Measurements from ENCODE around the gene IPPK.

The IPPK gene

DNA sequence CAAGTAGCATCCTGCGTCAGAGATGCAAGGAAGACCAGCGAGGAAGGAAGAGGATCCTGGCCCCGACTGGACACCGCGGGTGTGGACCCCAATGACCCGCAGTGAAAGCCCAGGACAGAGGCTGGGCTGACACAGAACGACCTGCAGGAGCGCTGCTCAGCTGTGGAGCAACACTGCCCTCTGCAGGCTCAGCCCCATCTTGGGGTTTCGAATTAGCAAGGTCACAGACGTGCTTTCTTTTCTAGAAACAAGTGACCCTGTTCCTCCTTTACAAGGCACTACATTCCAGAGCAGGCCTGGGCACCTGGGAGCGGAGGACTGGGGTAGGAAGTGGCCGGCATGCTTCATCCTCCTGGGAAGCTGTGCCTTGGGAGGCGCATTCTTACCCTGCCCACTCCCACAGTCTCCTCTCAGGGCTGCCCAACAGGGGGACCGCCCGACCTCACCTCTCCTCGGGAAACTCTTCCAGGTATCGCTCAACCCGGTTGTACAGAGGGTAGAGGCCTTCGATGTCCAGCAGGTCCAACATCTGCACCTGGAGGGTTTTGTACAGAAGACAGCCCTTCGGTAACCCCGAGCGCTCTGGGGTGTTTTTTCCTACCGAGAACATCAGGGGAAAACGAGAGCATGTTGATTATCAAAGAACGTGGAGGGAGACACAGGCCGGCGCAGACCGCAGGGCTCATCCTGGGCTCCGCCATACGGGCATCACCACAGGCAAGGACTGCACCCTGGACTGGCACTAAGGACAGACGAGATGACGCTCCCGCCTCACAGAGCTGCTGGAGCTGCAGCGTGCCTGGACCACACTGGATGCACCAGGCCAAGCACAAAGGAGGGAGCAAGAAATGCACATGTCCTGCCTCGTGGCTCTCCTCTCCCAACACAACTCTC, 35.0 kb downstream of the IPPK start:
- Histone ChIP-seq H3K4me3 (ENCODE audit: low read depth, low read length) (no peak overlapping the region), H3K4me1 (no peaks in the 10 kb centered on the region), H3K27me3 (ENCODE audit: control insufficient read depth, insufficient read depth, low read length) (no peaks in the 10 kb centered on the region), H3K79me2 (no peaks in the 10 kb centered on the region), H2AFZ (peak overlapping the region; percentile 22), H3K27ac (no peak overlapping the region), H3K9me3 (ENCODE audit: control insufficient read depth, low read length) (no peaks in the 10 kb centered on the region), H3K4me2 (ENCODE audit: low read length) (no peak overlapping the region), H3K36me3 (ENCODE audit: control insufficient read depth, insufficient read depth, low read length) (no peaks in the 10 kb centered on the region), H3K9ac (no peak overlapping the region)
- peak; percentile 67 for TF ChIP-seq CTCF (IDR thresholded peaks at IDR 0.05)

- Histone ChIP-seq H3K4me1 (no peaks in the 10 kb centered on the region), H3K9me3 (ENCODE audit: control insufficient read depth, low read length) (no peaks in the 10 kb centered on the region), H3K27ac (no peak overlapping the region), H2AFZ (no peak overlapping the region), H3K27me3 (ENCODE audit: control insufficient read depth, insufficient read depth, low read length) (no peaks in the 10 kb centered on the region), H3K4me3 (ENCODE audit: low read depth, low read length) (no peak overlapping the region), H3K4me2 (ENCODE audit: low read length) (no peak overlapping the region), H3K9ac (no peak overlapping the region), H3K79me2 (no peaks in the 10 kb centered on the region), H3K36me3 (ENCODE audit: control insufficient read depth, insufficient read depth, low read length) (no peaks in the 10 kb centered on the region)
- TF ChIP-seq CTCF (IDR thresholded peaks at IDR 0.05), result no peak
Measured at GRCh38 chr9:92633614-92634278, 36.2 kb downstream of the IPPK start.

DNA sequence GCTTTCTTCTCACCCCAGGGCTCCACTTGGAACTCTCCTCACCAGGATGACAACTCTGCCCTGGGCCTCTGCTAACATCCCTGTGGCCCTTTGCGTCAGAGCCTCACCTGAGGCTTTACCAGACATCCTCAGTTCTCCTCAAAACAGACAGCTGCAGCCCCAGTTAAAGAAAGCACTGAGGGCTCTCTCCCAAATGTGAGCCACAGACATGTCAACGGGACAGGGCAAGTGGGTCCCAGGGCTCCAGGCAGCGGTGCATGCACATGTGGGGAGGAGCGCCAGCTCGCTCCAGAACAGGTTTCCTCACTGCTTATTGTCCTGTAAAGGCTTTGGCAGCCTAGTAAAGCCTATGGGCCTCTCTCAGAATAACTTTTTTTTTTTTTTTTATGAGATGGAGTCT, 37.3 kb downstream of the IPPK start:
- no peak for TF ChIP-seq CTCF (IDR thresholded peaks at IDR 0.05)
- Histone ChIP-seq H3K79me2 (no peaks in the 10 kb centered on the region), H3K36me3 (ENCODE audit: control insufficient read depth, insufficient read depth, low read length) (no peaks in the 10 kb centered on the region), H3K4me2 (ENCODE audit: low read length) (no peak overlapping the region), H3K4me1 (no peaks in the 10 kb centered on the region), H3K27ac (no peak overlapping the region), H3K4me3 (ENCODE audit: low read depth, low read length) (no peak overlapping the region), H2AFZ (no peak overlapping the region), H3K9me3 (ENCODE audit: control insufficient read depth, low read length) (no peaks in the 10 kb centered on the region), H3K27me3 (ENCODE audit: control insufficient read depth, insufficient read depth, low read length) (no peaks in the 10 kb centered on the region), H3K9ac (no peak overlapping the region)

DNA sequence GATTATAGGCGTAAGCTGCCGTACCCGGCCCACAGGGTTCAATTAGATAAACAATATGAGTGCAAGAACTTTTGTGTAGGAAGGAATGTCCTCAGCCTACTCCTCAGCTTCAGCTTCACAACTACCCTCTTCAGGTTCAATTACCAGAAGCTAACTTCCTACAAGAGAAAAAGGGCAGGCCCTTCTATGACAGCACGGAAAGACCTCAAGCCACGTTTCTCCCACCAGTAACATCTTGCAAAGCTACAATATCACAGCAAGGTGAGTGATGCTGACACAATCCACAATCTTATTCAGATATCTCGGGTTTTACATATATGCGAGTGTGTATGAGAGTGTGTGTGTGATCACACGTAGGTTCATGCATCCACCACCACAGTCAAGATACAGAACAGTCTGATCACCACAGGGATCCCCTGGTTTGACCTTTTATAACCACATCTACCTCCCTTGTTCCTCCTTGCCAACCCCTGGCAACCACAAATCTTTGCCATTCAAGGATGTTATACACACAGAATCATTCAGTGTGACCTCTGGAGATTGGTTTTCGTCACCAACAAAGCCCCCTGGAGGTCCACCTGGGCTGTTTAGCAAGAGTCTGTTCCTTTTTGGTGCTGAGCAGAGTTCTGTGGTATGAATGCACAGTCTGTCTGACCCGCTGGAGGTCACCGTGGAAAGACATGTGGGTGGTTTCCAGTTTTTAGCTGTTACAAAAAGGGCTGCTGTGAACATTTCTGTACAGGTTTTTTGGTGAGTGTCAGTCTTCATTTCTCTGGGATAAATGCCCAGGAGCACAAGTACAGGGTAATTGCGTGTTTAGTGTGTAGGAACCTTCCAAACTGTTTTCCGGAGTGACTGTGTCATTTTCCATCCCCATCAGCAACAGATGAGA, 38.2 kb downstream of the IPPK start:
- Histone ChIP-seq H3K27me3 (ENCODE audit: control insufficient read depth, insufficient read depth, low read length) (no peaks in the 10 kb centered on the region), H3K4me1 (no peaks in the 10 kb centered on the region), H2AFZ (no peak overlapping the region), H3K79me2 (no peaks in the 10 kb centered on the region), H3K27ac (no peak overlapping the region), H3K4me3 (ENCODE audit: low read depth, low read length) (no peak overlapping the region), H3K36me3 (ENCODE audit: control insufficient read depth, insufficient read depth, low read length) (no peaks in the 10 kb centered on the region), H3K4me2 (ENCODE audit: low read length) (no peak overlapping the region), H3K9ac (no peak overlapping the region), H3K9me3 (ENCODE audit: control insufficient read depth, low read length) (no peaks in the 10 kb centered on the region)
- no peak for TF ChIP-seq CTCF (IDR thresholded peaks at IDR 0.05)
